Measurements from ENCODE around the gene GMCL2.

DNA sequence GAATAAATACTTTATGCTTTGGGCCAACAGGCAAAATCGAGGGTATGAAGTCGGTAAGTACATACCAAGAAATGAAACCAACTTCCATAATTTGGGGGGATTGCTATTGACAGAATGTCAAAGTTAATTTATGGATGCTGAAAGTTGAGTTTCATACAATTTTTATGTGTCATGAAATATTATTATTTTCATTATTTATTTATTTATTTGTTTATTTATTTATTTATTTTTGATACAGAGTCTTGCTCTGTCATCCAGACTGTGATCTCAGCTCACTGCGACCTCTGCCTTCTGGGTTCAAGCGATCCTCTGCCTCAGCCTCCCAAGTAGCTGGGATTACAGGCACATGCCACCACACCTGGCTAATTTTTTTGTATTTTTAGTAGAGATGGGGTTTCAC is 4.5 kb upstream of the GMCL2 start:
- no peak for TF ChIP-seq CTCF (IDR thresholded peaks at IDR 0.05)
- no peak for TF ChIP-seq POLR2A (IDR thresholded peaks at IDR 0.05)
- no peak for TF ChIP-seq POLR2AphosphoS5 (IDR thresholded peaks at IDR 0.05)

All from gastroesophageal sphincter (tissue), 3 donors.